DOHH2 (cell line): Measurements from ENCODE around the gene TRAF2.

Experiments used
- H3F3A ChIP-seq: fragments of 200-600 bp; sonication (generic), shearing (Covaris generic); 2 replicates; pipeline ENCODE4 v1.6.0; 2016; ENCODE audit warnings: antibody characterized with exemption, mild to moderate bottlenecking; ENCODE audit not compliant: control insufficient read depth, insufficient read depth
- H3K27ac ChIP-seq: fragments of 200-600 bp; sonication (generic); 2 replicates; pipeline ENCODE4 v1.5.1; 2014; ENCODE audit warnings: low read depth, mild to moderate bottlenecking, low read length, moderate library complexity
- H3K27me3 ChIP-seq: fragments of 200-600 bp; sonication (generic); 2 replicates; pipeline ENCODE4 v1.6.1; 2014; ENCODE audit warnings: mild to moderate bottlenecking, low read length, mixed read lengths; ENCODE audit not compliant: control insufficient read depth
- H3K36me3 ChIP-seq: fragments of 200-600 bp; sonication (generic); 2 replicates; pipeline ENCODE4 v1.6.1; 2014; ENCODE audit warnings: mild to moderate bottlenecking, low read length, moderate library complexity, mixed read lengths; ENCODE audit not compliant: control insufficient read depth
- H3K4me1 ChIP-seq: fragments of 200-600 bp; sonication (generic); 2 replicates; pipeline ENCODE4 v1.6.1; 2014; ENCODE audit warnings: mild to moderate bottlenecking, low read length, mixed read lengths; ENCODE audit not compliant: control insufficient read depth
- H3K4me2 ChIP-seq: fragments of 200-600 bp; sonication (generic); 2 replicates; pipeline ENCODE4 v1.6.0; 2014; ENCODE audit warnings: mild to moderate bottlenecking, low read length, moderate library complexity
- H3K4me3 ChIP-seq: fragments of 200-600 bp; sonication (generic); 2 replicates; pipeline ENCODE4 v1.5.1; 2014; ENCODE audit warnings: mild to moderate bottlenecking, low read length, mixed read lengths
- H3K79me2 ChIP-seq: fragments of 200-600 bp; sonication (generic); 2 replicates; pipeline ENCODE4 v1.6.1; 2014; ENCODE audit warnings: mild to moderate bottlenecking, low read length, mixed read lengths; ENCODE audit not compliant: control insufficient read depth
- H3K9me2 ChIP-seq: fragments of 200-600 bp; sonication (generic); replicated peaks from 2 replicates; pipeline ENCODE4 v1.6.1; 2014; ENCODE audit warnings: mild to moderate bottlenecking, low read length, mixed read lengths; ENCODE audit not compliant: control insufficient read depth
- H3K9me3 ChIP-seq: fragments of 200-600 bp; sonication (generic); 2 replicates; pipeline ENCODE4 v1.6.1; 2014; ENCODE audit warnings: antibody characterized with exemption, low read length, mixed read lengths; ENCODE audit not compliant: control insufficient read depth, insufficient read depth
- H4K20me1 ChIP-seq: fragments of 200-600 bp; sonication (generic); 2 replicates; pipeline ENCODE4 v1.6.0; 2014; ENCODE audit warnings: low read depth, mild to moderate bottlenecking, antibody characterized with exemption, low read length, moderate library complexity; ENCODE audit not compliant: control insufficient read depth, insufficient read depth
- EZH2phosphoT487 ChIP-seq: fragments of 200-600 bp; sonication (generic); IDR thresholded peaks from 2 replicates; pipeline ENCODE4 v1.6.1; 2017; ENCODE audit warnings: borderline replicate concordance, mild to moderate bottlenecking, antibody characterized with exemption, low read length, moderate library complexity, mixed read lengths
- TF ChIP-seq, protein P1 (sequence below): fragments of 200-600 bp; sonication (generic); IDR thresholded peaks from one replicate; pipeline ENCODE4 v1.5.1; 2014; ENCODE audit warnings: antibody characterized with exemption, mild to moderate bottlenecking, low read depth, low read length; ENCODE audit not compliant: poor library complexity, severe bottlenecking

The TRAF2 gene

DNA sequence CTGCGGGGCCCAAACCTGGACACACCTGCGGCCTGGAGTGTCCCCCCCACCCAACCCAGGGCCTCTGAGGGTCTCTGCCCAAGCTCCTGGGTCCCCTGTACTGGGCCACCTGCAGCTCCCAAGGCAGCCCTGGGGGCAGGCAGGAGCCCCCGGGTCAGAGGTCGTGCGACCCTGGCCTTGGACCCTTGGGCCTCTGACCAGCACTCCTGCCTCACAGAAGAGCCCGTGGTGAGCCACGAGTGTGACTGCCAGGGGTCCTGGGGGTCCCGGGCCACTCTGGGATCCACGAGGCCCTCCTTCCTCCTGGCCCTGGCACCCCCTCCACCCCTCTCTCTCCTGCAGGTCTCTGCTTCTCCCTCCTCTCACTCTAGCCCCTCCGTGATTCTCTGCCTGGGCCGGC is 86.0 kb downstream of the TRAF2 start:
- Histone ChIP-seq H3K27ac (no peak overlapping the region), H3K9me3 (no peaks in the 10 kb centered on the region), H3K4me1 (no peaks in the 10 kb centered on the region; the same call in 1 of the 2 replicates), H3K4me2 (no peak overlapping the region), H4K20me1 (no peaks in the 10 kb centered on the region), H3K9me2 (no peaks in the 10 kb centered on the region), H3K27me3 (no peaks in the 10 kb centered on the region), H3K79me2 (no peaks in the 10 kb centered on the region), H3K4me3 (no peak overlapping the region), H3K36me3 (no peaks in the 10 kb centered on the region), H3F3A (no peaks in the 10 kb centered on the region)
- TF ChIP-seq EZH2phosphoT487, result no peak
- TF ChIP-seq, protein P1, sequence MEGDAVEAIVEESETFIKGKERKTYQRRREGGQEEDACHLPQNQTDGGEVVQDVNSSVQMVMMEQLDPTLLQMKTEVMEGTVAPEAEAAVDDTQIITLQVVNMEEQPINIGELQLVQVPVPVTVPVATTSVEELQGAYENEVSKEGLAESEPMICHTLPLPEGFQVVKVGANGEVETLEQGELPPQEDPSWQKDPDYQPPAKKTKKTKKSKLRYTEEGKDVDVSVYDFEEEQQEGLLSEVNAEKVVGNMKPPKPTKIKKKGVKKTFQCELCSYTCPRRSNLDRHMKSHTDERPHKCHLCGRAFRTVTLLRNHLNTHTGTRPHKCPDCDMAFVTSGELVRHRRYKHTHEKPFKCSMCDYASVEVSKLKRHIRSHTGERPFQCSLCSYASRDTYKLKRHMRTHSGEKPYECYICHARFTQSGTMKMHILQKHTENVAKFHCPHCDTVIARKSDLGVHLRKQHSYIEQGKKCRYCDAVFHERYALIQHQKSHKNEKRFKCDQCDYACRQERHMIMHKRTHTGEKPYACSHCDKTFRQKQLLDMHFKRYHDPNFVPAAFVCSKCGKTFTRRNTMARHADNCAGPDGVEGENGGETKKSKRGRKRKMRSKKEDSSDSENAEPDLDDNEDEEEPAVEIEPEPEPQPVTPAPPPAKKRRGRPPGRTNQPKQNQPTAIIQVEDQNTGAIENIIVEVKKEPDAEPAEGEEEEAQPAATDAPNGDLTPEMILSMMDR, result no peak

DNA sequence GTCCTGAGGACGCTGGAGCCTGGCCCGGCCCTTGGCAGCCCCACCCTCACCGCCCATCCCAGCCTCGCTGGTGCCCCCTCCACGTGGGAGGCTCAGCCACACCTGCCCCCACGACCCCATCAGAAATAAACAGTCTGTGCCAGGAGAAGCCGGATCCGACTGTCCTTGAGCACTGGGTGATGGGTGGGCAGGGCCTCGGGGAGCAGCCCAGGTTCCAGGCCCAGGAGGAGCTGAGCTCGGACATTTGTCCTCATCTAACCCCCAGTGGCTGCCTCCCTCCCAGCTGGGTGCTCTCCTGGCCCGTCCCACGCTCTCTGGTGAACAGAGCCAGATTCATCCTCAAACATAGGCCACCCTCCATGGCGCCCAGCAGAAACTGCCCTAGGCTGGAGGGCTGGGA is 86.4 kb downstream of the TRAF2 start:
- H3F3A ChIP-seq, result no peaks in the 10 kb centered on the region
- H3K79me2 ChIP-seq, result no peaks in the 10 kb centered on the region
- H3K27me3 ChIP-seq, result no peaks in the 10 kb centered on the region
- no peaks in the 10 kb centered on the region for H3K36me3 ChIP-seq
- H3K4me3 ChIP-seq, result no peak overlapping the region
- no peak for TF ChIP-seq EZH2phosphoT487
- TF ChIP-seq, protein P1, result no peak
- H3K9me2 ChIP-seq, result no peaks in the 10 kb centered on the region
- no peaks in the 10 kb centered on the region for H3K9me3 ChIP-seq
- no peaks in the 10 kb centered on the region for H4K20me1 ChIP-seq
- H3K4me1 ChIP-seq, result no peaks in the 10 kb centered on the region; the same call in 1 of the 2 replicates
- H3K4me2 ChIP-seq, result no peak overlapping the region
- no peak overlapping the region for H3K27ac ChIP-seq

DNA sequence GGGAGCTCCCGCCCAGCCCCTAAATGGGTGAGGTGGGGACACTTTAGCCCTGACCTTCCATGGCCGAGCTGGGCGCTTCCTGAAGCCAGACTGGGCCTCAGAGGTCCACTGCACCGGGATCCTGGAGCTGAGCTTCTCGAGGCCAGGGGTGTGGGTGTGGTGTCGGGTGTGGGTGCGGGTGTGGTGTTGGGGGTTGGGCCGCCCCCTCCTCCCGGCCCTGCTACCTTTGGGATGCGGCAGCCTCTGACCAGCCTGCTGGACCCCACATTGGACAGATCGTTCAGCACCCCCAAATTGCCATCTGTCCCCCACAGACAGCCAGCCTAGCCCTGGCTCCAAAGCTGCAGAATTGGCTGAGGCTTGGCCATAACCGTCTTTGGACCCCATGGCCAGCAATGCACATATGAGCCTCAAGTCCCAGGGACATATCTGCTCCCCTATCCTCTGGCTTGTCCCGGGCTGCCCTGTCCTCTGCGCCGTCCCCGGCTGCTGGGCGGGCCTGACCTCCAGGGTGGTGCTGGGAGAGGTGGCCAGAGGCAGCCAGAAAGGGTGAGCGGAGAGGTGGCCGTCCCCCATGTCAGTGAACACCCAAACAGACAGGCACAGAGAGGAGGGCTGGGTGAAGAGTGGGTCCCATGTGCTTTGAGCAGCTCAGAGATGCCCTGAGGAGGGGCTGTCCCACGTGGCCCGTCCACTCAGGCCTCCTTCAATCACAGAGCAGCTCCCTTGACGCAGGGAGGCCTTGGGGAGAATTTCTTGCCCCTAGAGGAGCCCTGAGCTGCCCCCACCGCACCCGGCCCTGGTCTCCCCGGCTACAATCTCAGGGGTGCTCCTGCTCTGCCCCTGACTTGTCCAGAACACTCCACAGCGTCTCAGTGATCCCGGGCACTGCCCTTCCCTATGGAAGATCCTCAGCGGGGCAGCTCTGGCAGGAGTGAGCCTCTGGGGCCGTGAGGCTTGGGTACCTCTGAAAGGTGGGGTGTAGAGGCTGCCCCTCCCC is 87.6 kb downstream of the TRAF2 start:
- no peaks in the 10 kb centered on the region for H3F3A ChIP-seq
- TF ChIP-seq, protein P1, result no peak
- no peak for TF ChIP-seq EZH2phosphoT487
- H3K4me3 ChIP-seq, result no peak overlapping the region
- H3K4me2 ChIP-seq, result no peak overlapping the region
- H3K9me2 ChIP-seq, result no peaks in the 10 kb centered on the region
- no peaks in the 10 kb centered on the region for H4K20me1 ChIP-seq
- H3K36me3 ChIP-seq, result no peaks in the 10 kb centered on the region
- H3K27me3 ChIP-seq, result no peaks in the 10 kb centered on the region
- H3K79me2 ChIP-seq, result no peaks in the 10 kb centered on the region
- no peak overlapping the region for H3K27ac ChIP-seq
- no peaks in the 10 kb centered on the region for H3K9me3 ChIP-seq
- no peaks in the 10 kb centered on the region; the same call in 1 of the 2 replicates for H3K4me1 ChIP-seq
